Activated naive CD4-positive, alpha-beta T cell treated with anti-CD3 and anti-CD28 coated beads, Interleukin-2, amount 10 ng/mL, durations not matched to agents 7 days and 5 days (primary cell): Measurements from ENCODE around the gene EGR2.

Source experiments
- CTCF ChIA-PET: fragments of 350-600 bp; sonication (Branson Sonifier 250); formaldehyde crosslinking; loops from one replicate; lab custom pipeline; 2021; ENCODE audit warnings: antibody characterized with exemption; lab: Charles Lee
- DNase-seq: peaks from one replicate; pipeline ENCODE4 v3.0.0-alpha.2; 2020
- H3K27ac Mint-ChIP-seq: one replicate; pipeline ENCODE4 v1.8.0; 2021; ENCODE audit warnings: mild to moderate bottlenecking, moderate library complexity, mixed read lengths
- H3K27me3 Mint-ChIP-seq: one replicate; pipeline ENCODE4 v1.8.0; 2021; ENCODE audit warnings: mild to moderate bottlenecking, mixed read lengths
- H3K36me3 Mint-ChIP-seq: one replicate; pipeline ENCODE4 v1.8.0; 2021; ENCODE audit warnings: mixed read lengths
- H3K4me1 Mint-ChIP-seq: one replicate; pipeline ENCODE4 v1.8.0; 2021; ENCODE audit warnings: mixed read lengths
- H3K4me3 Mint-ChIP-seq: one replicate; pipeline ENCODE4 v1.8.0; 2021; ENCODE audit warnings: mild to moderate bottlenecking, moderate library complexity, mixed read lengths
- H3K9me3 Mint-ChIP-seq: one replicate; pipeline ENCODE4 v1.8.0; 2021; ENCODE audit warnings: mixed read lengths

EGR2 gene

GRCh38 chr10:62813981-62814380 is 2.2 kb downstream of the EGR2 start:
- no peak for DNase-seq
- peaks cover 13% of the 10 kb centered on the region for H3K36me3 Mint-ChIP-seq
- peaks cover 54% of the 10 kb centered on the region for H3K4me1 Mint-ChIP-seq
- CTCF ChIA-PET: no interaction called here
- peak overlapping the region; percentile 88 for H3K4me3 Mint-ChIP-seq
- peaks cover 63% of the 10 kb centered on the region for H3K27me3 Mint-ChIP-seq
- no peaks in the 10 kb centered on the region for H3K9me3 Mint-ChIP-seq
- no peak overlapping the region for H3K27ac Mint-ChIP-seq

DNA sequence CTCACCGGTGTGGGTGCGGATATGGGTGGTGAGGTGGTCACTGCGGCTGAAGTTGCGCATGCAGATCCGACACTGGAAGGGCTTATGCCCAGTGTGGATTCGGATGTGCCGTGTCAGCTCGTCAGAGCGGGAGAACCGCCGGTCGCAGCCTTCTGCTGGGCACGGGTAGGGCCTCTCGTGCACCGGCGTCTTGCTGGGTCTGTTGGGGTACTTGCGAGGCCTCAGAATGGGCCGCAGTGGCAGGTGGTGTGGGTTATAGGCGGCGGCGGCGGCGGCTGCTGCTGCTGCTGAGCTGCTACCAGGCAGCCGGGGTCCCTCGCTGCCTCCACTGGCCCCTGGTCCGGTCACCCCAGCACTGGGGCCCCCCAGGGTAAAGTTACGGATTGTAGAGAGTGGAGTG is 2.7 kb downstream of the EGR2 start:
- DNase-seq: no peak
- H3K36me3 Mint-ChIP-seq: peaks cover 17% of the 10 kb centered on the region
- CTCF ChIA-PET: no interaction called here
- H3K27me3 Mint-ChIP-seq: peaks cover 58% of the 10 kb centered on the region
- no peak overlapping the region for H3K4me3 Mint-ChIP-seq
- H3K27ac Mint-ChIP-seq: no peak overlapping the region
- H3K9me3 Mint-ChIP-seq: no peaks in the 10 kb centered on the region
- peaks cover 56% of the 10 kb centered on the region for H3K4me1 Mint-ChIP-seq

- peaks cover 52% of the 10 kb centered on the region for H3K27me3 Mint-ChIP-seq
- peaks cover 22% of the 10 kb centered on the region for H3K36me3 Mint-ChIP-seq
- H3K27ac Mint-ChIP-seq: no peak overlapping the region
- no peaks in the 10 kb centered on the region for H3K9me3 Mint-ChIP-seq
- H3K4me1 Mint-ChIP-seq: peaks cover 58% of the 10 kb centered on the region
- no peak for DNase-seq
- CTCF ChIA-PET: no interaction called here
- no peak overlapping the region for H3K4me3 Mint-ChIP-seq
These were observed 3.3 kb downstream of the EGR2 start for GRCh38 chr10:62812672-62813439.

- peaks cover 37% of the 10 kb centered on the region for H3K36me3 Mint-ChIP-seq
- DNase-seq: peak; percentile 57
- no peaks in the 10 kb centered on the region for H3K9me3 Mint-ChIP-seq
- CTCF ChIA-PET: interaction anchor here (0.6 to 1.4 kb wide), 5 partner anchors 130 to 273 kb away, joined by 3 to 4 read pairs (median 3); no protein-coding TSS in a partner anchor
- H3K4me3 Mint-ChIP-seq: no peak overlapping the region
- H3K4me1 Mint-ChIP-seq: peaks cover 67% of the 10 kb centered on the region
- H3K27me3 Mint-ChIP-seq: peaks cover 38% of the 10 kb centered on the region
- no peak overlapping the region for H3K27ac Mint-ChIP-seq
These were observed 4.8 kb downstream of the EGR2 start for GRCh38 chr10:62811159-62811875.

DNA sequence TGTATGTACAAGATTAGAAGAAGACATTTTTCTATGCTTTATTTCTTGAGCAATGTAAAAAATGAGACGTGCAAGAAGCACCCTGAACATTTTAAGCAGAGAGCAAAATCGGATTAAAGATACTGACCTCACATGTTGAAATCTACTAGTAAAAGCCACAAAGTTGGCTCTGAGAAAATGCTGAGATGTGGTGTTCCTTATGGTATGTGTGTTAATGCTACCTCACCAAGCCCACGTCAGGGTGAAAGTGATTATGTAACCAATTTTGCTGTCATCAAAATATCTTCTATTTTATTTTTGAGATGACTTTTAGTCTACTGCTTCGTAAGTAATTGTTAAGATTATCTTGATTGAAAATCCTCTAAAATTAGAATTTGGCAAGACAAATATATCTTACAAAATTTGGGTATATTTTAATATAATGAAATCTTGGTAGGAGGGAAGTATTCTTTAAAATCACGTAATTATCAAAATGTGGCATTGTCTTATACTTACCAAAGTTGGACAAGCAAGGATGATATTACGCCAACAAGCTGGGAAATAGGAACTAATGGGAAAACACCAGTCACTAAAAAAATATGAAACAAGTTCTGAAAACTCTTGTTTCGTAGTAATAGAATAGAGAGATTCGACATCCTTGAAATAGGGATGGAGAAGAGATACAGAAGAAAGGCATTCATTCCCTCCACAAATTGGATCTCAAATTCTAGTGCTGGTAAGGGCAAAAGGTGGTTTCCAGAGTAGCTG is 5.8 kb downstream of the EGR2 start:
- no peak overlapping the region for H3K4me3 Mint-ChIP-seq
- no peaks in the 10 kb centered on the region for H3K9me3 Mint-ChIP-seq
- H3K4me1 Mint-ChIP-seq: peaks cover 62% of the 10 kb centered on the region
- H3K27ac Mint-ChIP-seq: no peak overlapping the region
- H3K36me3 Mint-ChIP-seq: peaks cover 43% of the 10 kb centered on the region
- H3K27me3 Mint-ChIP-seq: peaks cover 28% of the 10 kb centered on the region
- CTCF ChIA-PET: interaction anchor here (0.7 to 1.4 kb wide), 3 partner anchors 8 to 187 kb away, joined by 3 to 4 read pairs (median 3); no protein-coding TSS in a partner anchor
- DNase-seq: no peak

DNA sequence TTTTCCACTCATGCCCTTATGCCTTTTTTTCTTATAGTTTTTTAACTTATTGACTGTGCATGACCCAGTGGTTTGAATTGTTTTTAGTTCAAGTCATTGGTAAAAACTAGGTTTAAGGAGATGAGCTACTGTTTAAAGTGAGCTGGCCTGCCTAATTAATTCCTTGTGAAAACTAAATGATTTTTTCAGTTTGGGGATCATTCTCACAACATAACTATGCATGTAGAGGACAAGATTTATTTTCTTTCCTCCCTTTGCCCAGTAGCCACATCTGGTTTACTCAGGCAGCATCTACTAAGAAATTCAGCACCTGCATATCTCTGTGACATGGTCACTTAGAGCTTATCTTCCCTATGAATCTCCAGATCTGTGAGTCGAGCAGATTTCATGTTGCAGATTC is 9.9 kb downstream of the EGR2 start:
- Mint-ChIP-seq H3K4me3 (peak overlapping the region; percentile 98), H3K9me3 (no peaks in the 10 kb centered on the region), H3K36me3 (peaks cover 45% of the 10 kb centered on the region), H3K4me1 (peaks cover 54% of the 10 kb centered on the region), H3K27me3 (peaks cover 1% of the 10 kb centered on the region), H3K27ac (peak overlapping the region; percentile 76)
- DNase-seq: no peak
- CTCF ChIA-PET: interaction anchor here (0.7 to 5.8 kb wide), 4 partner anchors 11 to 483 kb away, joined by 3 to 38 read pairs (median 3); partner anchors contain the start of gene EGR2

GRCh38 chr10:62805231-62806099 is 10.7 kb downstream of the EGR2 start:
- Mint-ChIP-seq H3K4me3 (peak overlapping the region; percentile 98), H3K27me3 (peaks cover 7% of the 10 kb centered on the region), H3K9me3 (no peaks in the 10 kb centered on the region), H3K27ac (peak overlapping the region; percentile 88), H3K36me3 (peaks cover 41% of the 10 kb centered on the region), H3K4me1 (peaks cover 46% of the 10 kb centered on the region)
- CTCF ChIA-PET: interaction anchor here (1.0 to 5.8 kb wide), 2 partner anchors 12 to 195 kb away, joined by 3 to 38 read pairs; partner anchors contain the start of gene EGR2
- DNase-seq: no peak

- peak; percentile 85 for DNase-seq
- Mint-ChIP-seq H3K27ac (peak within 1 kb of the TSS; percentile 99), H3K9me3 (no peaks in the 10 kb centered on the region), H3K4me1 (peaks cover 42% of the 10 kb centered on the region), H3K4me3 (peak within 1 kb of the TSS; percentile 98), H3K27me3 (peaks cover 15% of the 10 kb centered on the region), H3K36me3 (peaks cover 35% of the 10 kb centered on the region)
- CTCF ChIA-PET: interaction anchor here (2.0 to 5.8 kb wide), 2 partner anchors 13 to 196 kb away, joined by 5 to 38 read pairs; partner anchors contain the start of gene EGR2
These were observed 11.6 kb downstream of the EGR2 start, which contains the start of gene ADO for GRCh38 chr10:62804356-62805230. Gene ADO (plus strand): TSS chr10:62804720. CDS start chr10:62805060, 340 bp downstream.

DNA sequence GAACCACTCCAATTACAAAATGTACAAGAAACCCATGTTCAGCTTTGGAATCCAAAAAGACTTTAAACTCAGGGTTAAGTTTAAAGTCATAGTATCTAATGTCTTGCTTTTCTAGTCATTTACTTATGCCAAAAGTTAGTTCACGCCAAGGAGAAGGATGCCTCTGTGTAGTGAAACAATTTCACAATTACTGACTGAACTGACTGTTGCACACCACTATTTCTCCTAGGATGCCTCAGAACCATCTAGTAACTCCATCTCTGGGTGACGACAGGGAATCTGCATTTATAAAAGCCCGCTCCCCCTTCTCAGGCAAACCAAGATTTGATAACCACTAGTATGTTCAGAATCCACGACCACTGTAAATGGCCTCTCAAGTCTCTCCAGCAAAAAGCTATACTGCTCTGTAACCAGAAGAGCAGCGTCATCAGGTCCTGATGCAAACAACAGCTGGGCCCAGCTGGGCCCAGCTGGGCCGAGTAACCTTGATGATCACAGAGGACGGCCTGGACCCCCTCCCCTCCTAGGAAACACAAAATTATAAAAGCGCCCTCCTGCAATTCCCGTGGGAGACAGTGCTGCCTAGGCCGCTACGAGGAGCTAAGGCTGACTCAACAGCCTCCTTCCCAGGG is 12.3 kb downstream of the EGR2 start:
- Mint-ChIP-seq H3K4me3 (peak overlapping the region; percentile 98), H3K9me3 (no peaks in the 10 kb centered on the region), H3K27me3 (peaks cover 21% of the 10 kb centered on the region), H3K36me3 (peaks cover 35% of the 10 kb centered on the region), H3K27ac (peak overlapping the region; percentile 99), H3K4me1 (peaks cover 40% of the 10 kb centered on the region)
- DNase-seq: no peak
- CTCF ChIA-PET: interaction anchor here (1.1 to 5.8 kb wide), 4 partner anchors 14 to 916 kb away, joined by 3 to 38 read pairs (median 5); partner anchors contain the start of gene EGR2

DNA sequence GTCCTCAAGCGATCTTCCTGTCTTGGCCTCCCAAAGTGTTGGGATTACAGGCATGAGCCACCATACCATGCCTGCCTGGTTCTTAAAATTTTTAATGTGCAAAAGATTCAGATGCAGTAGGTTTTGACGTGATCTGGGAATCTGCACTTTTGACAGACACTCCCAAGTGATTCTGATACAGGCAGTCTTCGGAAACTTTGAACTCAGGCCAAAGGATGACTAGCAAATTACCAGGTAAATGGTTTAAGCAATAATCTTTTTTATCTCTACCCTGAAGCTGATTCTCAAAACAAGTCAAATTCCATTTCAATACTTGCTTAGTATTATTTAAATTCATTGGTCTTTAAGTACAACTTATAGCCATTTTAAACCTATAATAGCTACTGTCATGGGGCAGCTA is 14.3 kb downstream of the EGR2 start:
- H3K4me1 Mint-ChIP-seq: peaks cover 20% of the 10 kb centered on the region
- H3K4me3 Mint-ChIP-seq: no peak overlapping the region
- no peak overlapping the region for H3K27ac Mint-ChIP-seq
- peaks cover 16% of the 10 kb centered on the region for H3K36me3 Mint-ChIP-seq
- CTCF ChIA-PET: interaction anchor here (1.3 to 5.8 kb wide), 3 partner anchors 16 to 918 kb away, joined by 5 to 38 read pairs (median 5); partner anchors contain the start of gene EGR2
- peaks cover 33% of the 10 kb centered on the region for H3K27me3 Mint-ChIP-seq
- no peaks in the 10 kb centered on the region for H3K9me3 Mint-ChIP-seq
- DNase-seq: no peak

DNA sequence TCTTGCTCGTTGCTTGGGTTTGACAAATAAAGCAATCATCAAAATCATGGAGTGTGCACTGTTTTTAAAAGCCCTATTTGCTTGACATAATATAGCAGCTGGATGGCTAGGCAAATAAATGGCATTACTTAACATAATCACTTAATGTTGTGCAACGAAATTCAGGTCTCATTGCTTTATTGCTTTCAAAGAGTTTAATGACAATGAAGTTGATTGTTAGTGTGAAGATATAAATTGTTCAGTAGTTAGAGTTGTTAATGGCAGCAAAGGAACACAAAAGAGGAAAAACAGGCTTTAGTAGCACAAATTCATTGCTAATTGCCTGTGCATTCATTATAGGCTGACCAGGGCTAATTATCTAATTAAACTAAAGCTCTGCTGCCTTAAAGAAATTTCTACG is 19.3 kb downstream of the EGR2 start:
- no peaks in the 10 kb centered on the region for H3K4me1 Mint-ChIP-seq
- H3K4me3 Mint-ChIP-seq: no peak overlapping the region
- DNase-seq: no peak
- CTCF ChIA-PET: no interaction called here
- peaks cover 51% of the 10 kb centered on the region for H3K27me3 Mint-ChIP-seq
- H3K27ac Mint-ChIP-seq: no peak overlapping the region
- no peaks in the 10 kb centered on the region for H3K9me3 Mint-ChIP-seq
- no peaks in the 10 kb centered on the region for H3K36me3 Mint-ChIP-seq

DNA sequence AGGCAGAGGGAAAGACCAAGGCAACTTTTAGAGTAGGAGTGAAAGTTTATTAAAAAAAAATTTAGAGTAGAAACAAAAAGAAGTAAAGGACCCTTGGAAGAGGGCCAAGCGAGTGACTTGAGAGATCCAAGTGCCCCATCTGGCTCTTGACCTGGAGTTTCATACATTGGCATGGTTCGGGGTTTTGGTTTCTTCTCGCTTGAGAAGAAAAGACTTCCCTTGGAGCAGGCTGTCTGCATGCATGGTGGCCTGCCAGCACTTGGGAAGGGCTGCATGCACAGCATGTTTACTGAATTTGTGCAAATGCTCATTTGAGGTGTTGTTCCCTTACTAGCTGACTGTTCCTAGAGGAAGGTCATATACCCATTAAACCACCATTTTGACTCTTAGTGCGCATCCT is 20.4 kb downstream of the EGR2 start:
- CTCF ChIA-PET: no interaction called here
- Mint-ChIP-seq H3K9me3 (no peaks in the 10 kb centered on the region), H3K27me3 (peaks cover 50% of the 10 kb centered on the region), H3K36me3 (no peaks in the 10 kb centered on the region), H3K27ac (no peak overlapping the region), H3K4me3 (no peak overlapping the region), H3K4me1 (no peaks in the 10 kb centered on the region)
- DNase-seq: no peak
